PC-9 (cell line): Measurements from ENCODE around the gene RNF220. TPM values are rescaled to one million over a fixed set of nuclear protein-coding genes. Genes with fewer than 3 reads are reported as not detected.

Source experiments
- BruUV-seq: library from RNA; stranded (reverse); fragments of 400-500 nt; replicated peaks from 2 replicates; lab custom pipeline; 2021; lab: Mats Ljungman, UMichigan
- CTCF ChIA-PET: fragments of 300-600 bp; sonication (Branson Sonifier 250); formaldehyde crosslinking; loops from one replicate; lab custom pipeline; 2022; ENCODE audit warnings: antibody characterized with exemption; lab: Charles Lee
- POLR2A ChIA-PET: fragments of 300-600 bp; sonication (Branson Sonifier 250); formaldehyde crosslinking; loops from one replicate; lab custom pipeline; 2022; ENCODE audit warnings: antibody characterized with exemption; ENCODE audit not compliant: unreplicated experiment; lab: Charles Lee
- DNase-seq, 2 experiments: peaks; one replicate each; pipeline versions ENCODE4 v3.0.0 to v3.0.0-alpha.2; 2015 to 2022; ENCODE audit warnings: mixed read lengths in 1 of 2
- H2AFZ ChIP-seq: fragments of 200-600 bp; sonication (generic); 2 replicates; pipeline ENCODE4 v1.8.1; 2017; ENCODE audit warnings: antibody characterized with exemption
- H3F3A ChIP-seq: fragments of 200-600 bp; sonication (generic); 2 replicates; pipeline ENCODE4 v1.8.1; 2017; ENCODE audit warnings: antibody characterized with exemption, mild to moderate bottlenecking, low read depth; ENCODE audit not compliant: insufficient read depth
- H3K27ac ChIP-seq: fragments of 200-600 bp; sonication (generic); 2 replicates; pipeline ENCODE4 v1.6.1; 2016; ENCODE audit warnings: mixed run types
- H3K27me3 ChIP-seq: fragments of 200-600 bp; sonication (generic); 2 replicates; pipeline ENCODE4 v1.6.1; 2016; ENCODE audit warnings: low read depth, mixed run types; ENCODE audit not compliant: insufficient read depth
- H3K36me3 ChIP-seq: fragments of 200-600 bp; sonication (generic); 2 replicates; pipeline ENCODE4 v1.6.1; 2016; ENCODE audit warnings: low read depth, mixed run types
- H3K4me1 ChIP-seq: fragments of 200-600 bp; sonication (generic); replicated peaks from 2 replicates; pipeline ENCODE4 v1.6.1; 2016; ENCODE audit warnings: mixed run types; ENCODE audit not compliant: insufficient read depth
- H3K4me2 ChIP-seq: fragments of 200-600 bp; sonication (generic); 2 replicates; pipeline ENCODE4 v1.6.1; 2017; ENCODE audit warnings: mixed run types
- H3K4me3 ChIP-seq: fragments of 200-600 bp; sonication (generic); 2 replicates; pipeline ENCODE4 v1.6.1; 2016; ENCODE audit warnings: mixed run types
- H3K79me2 ChIP-seq: fragments of 200-600 bp; sonication (generic); 2 replicates; pipeline ENCODE4 v1.6.1; 2017; ENCODE audit warnings: low read depth, mixed run types
- H3K9me2 ChIP-seq: fragments of 200-600 bp; sonication (generic); 2 replicates; pipeline ENCODE4 v1.8.1; 2017; ENCODE audit warnings: mild to moderate bottlenecking; ENCODE audit not compliant: insufficient read depth
- H3K9me3 ChIP-seq: fragments of 200-600 bp; sonication (generic); 2 replicates; pipeline ENCODE4 v1.8.1; 2016; ENCODE audit warnings: low read depth; ENCODE audit not compliant: insufficient read depth
- H4K20me1 ChIP-seq: fragments of 200-600 bp; sonication (generic); 2 replicates; pipeline ENCODE4 v1.8.1; 2017; ENCODE audit not compliant: insufficient read depth
- CTCF ChIP-seq: fragments of 200-600 bp; sonication (generic); conservative IDR thresholded peaks from 2 replicates; pipeline ENCODE4 v1.6.1; 2017; ENCODE audit warnings: mixed run types, antibody characterized with exemption, mild to moderate bottlenecking, moderate library complexity
- EZH2 ChIP-seq: fragments of 200-600 bp; sonication (generic); IDR thresholded peaks from 2 replicates; pipeline ENCODE4 v1.8.0; 2017; ENCODE audit warnings: antibody characterized with exemption, low read depth
- intact Hi-C: fragments of 100-400 bp; cut with micrococcal nuclease; formaldehyde crosslinking; loops from one replicate; pipeline ENCODE4 v1.10.0; 2022; ENCODE audit not compliant: unreplicated experiment
- total RNA-seq: library from RNA; stranded (reverse); gene quantifications from 2 replicates; pipeline ENCODE4 v1.2.3, GENCODE V29; 2021

RNF220 gene
- total RNA-seq, 1 experiment from 2014 or later, result 82.9 TPM

DNA sequence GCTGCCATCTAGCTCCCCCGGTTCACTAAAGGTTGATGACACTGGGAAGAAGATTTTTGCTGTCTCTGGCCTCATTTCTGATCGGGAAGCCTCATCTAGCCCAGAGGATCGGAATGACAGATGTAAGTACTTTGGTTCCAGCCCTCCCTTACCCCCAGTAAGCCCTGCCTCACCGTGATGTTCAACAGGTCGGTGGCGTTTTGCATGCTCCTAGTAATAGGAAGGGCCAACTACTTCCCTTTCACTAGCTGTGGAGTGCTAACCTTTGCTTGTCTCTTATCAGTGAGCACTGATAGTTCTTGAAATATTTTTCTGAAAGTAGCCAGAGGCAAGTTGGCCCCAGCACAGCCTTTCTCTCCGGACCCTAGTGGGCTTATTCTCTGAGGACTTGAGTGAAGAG, 7.5 kb downstream of the RNF220 start:
- no peaks in the 10 kb centered on the region for H3K9me3 ChIP-seq
- H4K20me1 ChIP-seq, result no peaks in the 10 kb centered on the region
- intact Hi-C loops, result no loop called here
- no peaks in the 10 kb centered on the region for H3K79me2 ChIP-seq
- no peak for DNase-seq
- H3K27ac ChIP-seq, result no peak overlapping the region
- no peaks in the 10 kb centered on the region for H3K9me2 ChIP-seq
- CTCF ChIA-PET, result no interaction called here
- no peaks in the 10 kb centered on the region for H3K36me3 ChIP-seq
- H3K4me3 ChIP-seq, result no peak overlapping the region
- POLR2A ChIA-PET, result no interaction called here
- no TSS peak for BruUV-seq
- H2AFZ ChIP-seq, result no peak overlapping the region
- H3K4me2 ChIP-seq, result no peak overlapping the region
- H3K27me3 ChIP-seq, result no peaks in the 10 kb centered on the region
- no peaks in the 10 kb centered on the region for H3K4me1 ChIP-seq
- H3F3A ChIP-seq, result peaks cover 4% of the 10 kb centered on the region; the same call in 1 of the 2 replicates
- TF ChIP-seq CTCF (no peak), EZH2 (no peak)

DNA sequence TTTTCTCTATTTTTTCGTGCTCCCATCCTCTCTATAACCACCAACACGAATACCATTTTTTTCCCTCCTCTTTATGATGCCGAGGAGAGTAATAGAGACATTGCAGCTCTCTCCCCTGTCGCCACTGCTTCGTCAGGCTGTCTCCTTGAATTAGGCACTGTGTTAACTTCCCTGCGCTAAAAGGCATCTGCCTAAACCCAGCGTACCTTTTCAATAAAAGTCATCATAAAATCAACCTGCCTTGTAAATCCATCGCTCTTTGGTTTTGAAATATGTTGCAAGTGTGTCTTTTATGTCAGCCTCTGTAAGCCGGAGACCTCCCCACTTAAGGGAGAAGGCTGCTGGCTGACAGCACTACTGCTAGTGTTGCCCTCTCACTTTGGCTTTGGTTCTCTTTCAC, 8.7 kb downstream of the RNF220 start:
- H2AFZ ChIP-seq, result no peak overlapping the region
- no peak overlapping the region for H3K27ac ChIP-seq
- no peaks in the 10 kb centered on the region for H4K20me1 ChIP-seq
- no peak for DNase-seq
- intact Hi-C loops, result no loop called here
- ChIA-PET CTCF (no interaction called here), POLR2A (no interaction called here)
- no peak for TF ChIP-seq CTCF
- no peak for TF ChIP-seq EZH2
- H3K27me3 ChIP-seq, result no peaks in the 10 kb centered on the region
- H3K4me2 ChIP-seq, result no peak overlapping the region
- H3F3A ChIP-seq, result no peaks in the 10 kb centered on the region; the same call in 1 of the 2 replicates
- H3K4me3 ChIP-seq, result no peak overlapping the region
- no peaks in the 10 kb centered on the region for H3K9me2 ChIP-seq
- H3K9me3 ChIP-seq, result no peaks in the 10 kb centered on the region
- no TSS peak for BruUV-seq
- H3K36me3 ChIP-seq, result no peaks in the 10 kb centered on the region
- no peaks in the 10 kb centered on the region for H3K79me2 ChIP-seq
- no peaks in the 10 kb centered on the region for H3K4me1 ChIP-seq

- DNase-seq, result no peak
- Histone ChIP-seq H4K20me1 (no peaks in the 10 kb centered on the region), H3F3A (no peaks in the 10 kb centered on the region), H3K9me3 (no peaks in the 10 kb centered on the region), H3K79me2 (no peaks in the 10 kb centered on the region), H3K4me1 (no peaks in the 10 kb centered on the region), H3K4me3 (no peak overlapping the region), H3K36me3 (no peaks in the 10 kb centered on the region), H3K27me3 (no peaks in the 10 kb centered on the region), H3K4me2 (no peak overlapping the region), H3K9me2 (no peaks in the 10 kb centered on the region; the same call in 1 of the 2 replicates), H3K27ac (no peak overlapping the region), H2AFZ (no peak overlapping the region)
- no TSS peak for BruUV-seq
- CTCF ChIA-PET, result interaction anchor here (0.6 kb wide), 1 partner anchor 165 kb away, joined by 6 read pairs; no protein-coding TSS in a partner anchor
- POLR2A ChIA-PET, result no interaction called here
- TF ChIP-seq CTCF (no peak), EZH2 (no peak)
- intact Hi-C loops, result no loop called here
Measured at GRCh38 chr1:44415013-44415412, 10.0 kb downstream of the RNF220 start.
